Measurements from ENCODE around the gene NIT1. TPM values are rescaled to one million over a fixed set of nuclear protein-coding genes. Genes with fewer than 3 reads are reported as not detected.
A peak's percentile ranks its signal among the peaks of the same experiment; 100 is the strongest.
"Not testable (repeated sequence)": the region's sequence is repeated elsewhere in the genome, so short reads cannot be mapped to it uniquely, and the experiment has no call there.

Gene NIT1
- total RNA-seq, 1 donor from 2014 or later: 35.9 TPM

- Mint-ChIP-seq H3K27me3 (ENCODE audit: low read depth) (no peaks in the 10 kb centered on the region), H3K9me3 (no peaks in the 10 kb centered on the region)
- no peak for TF ChIP-seq CTCF (IDR thresholded peaks at IDR 0.05; ENCODE audit: unreplicated experiment)
These were observed 6.8 kb upstream of the NIT1 start for GRCh38 chr1:161111117-161111516.

GRCh38 chr1:161111527-161111926 is 6.4 kb upstream of the NIT1 start:
- no peaks in the 10 kb centered on the region for H3K27me3 Mint-ChIP-seq (ENCODE audit: low read depth)
- H3K27ac Mint-ChIP-seq: no peak overlapping the region
- no peaks in the 10 kb centered on the region for H3K9me3 Mint-ChIP-seq
- no peak for TF ChIP-seq CTCF (IDR thresholded peaks at IDR 0.05; ENCODE audit: unreplicated experiment)
- H3K36me3 Mint-ChIP-seq: peaks cover under 1% of the 10 kb centered on the region
- DNase-seq (ENCODE audit: low spot score in 2 of 2, unreplicated experiment in 2 of 2): no peak
- H3K4me3 Mint-ChIP-seq: no peak overlapping the region
- H3K4me1 Mint-ChIP-seq: no peaks in the 10 kb centered on the region

More at GRCh38 chr1:161111117-161111516, 6.8 kb upstream of the NIT1 start:
- no peaks in the 10 kb centered on the region for H3K4me1 Mint-ChIP-seq
- no peak for DNase-seq (ENCODE audit: low spot score in 2 of 2, unreplicated experiment in 2 of 2)
- H3K27ac Mint-ChIP-seq: no peak overlapping the region
- H3K36me3 Mint-ChIP-seq: peaks cover 2% of the 10 kb centered on the region
- H3K4me3 Mint-ChIP-seq: no peak overlapping the region

- no peak for TF ChIP-seq CTCF (IDR thresholded peaks at IDR 0.05; ENCODE audit: unreplicated experiment)
- H3K9me3 Mint-ChIP-seq: no peaks in the 10 kb centered on the region
- H3K4me3 Mint-ChIP-seq: no peak overlapping the region
- H3K4me1 Mint-ChIP-seq: peaks cover 11% of the 10 kb centered on the region
- no peak for DNase-seq (ENCODE audit: low spot score in 2 of 2, unreplicated experiment in 2 of 2)
- no peak overlapping the region for H3K27ac Mint-ChIP-seq
- no peaks in the 10 kb centered on the region for H3K36me3 Mint-ChIP-seq
- H3K27me3 Mint-ChIP-seq (ENCODE audit: low read depth): no peaks in the 10 kb centered on the region
These were observed 4.0 kb upstream of the NIT1 start for GRCh38 chr1:161113915-161114314.

- H3K9me3 Mint-ChIP-seq: no peaks in the 10 kb centered on the region
- H3K27ac Mint-ChIP-seq: no peak overlapping the region
- H3K36me3 Mint-ChIP-seq: no peaks in the 10 kb centered on the region
- H3K27me3 Mint-ChIP-seq (ENCODE audit: low read depth): no peaks in the 10 kb centered on the region
- H3K4me3 Mint-ChIP-seq: no peak overlapping the region
- no peak for DNase-seq (ENCODE audit: low spot score in 2 of 2, unreplicated experiment in 2 of 2)
- peaks cover 17% of the 10 kb centered on the region for H3K4me1 Mint-ChIP-seq
- TF ChIP-seq CTCF (IDR thresholded peaks at IDR 0.05; ENCODE audit: unreplicated experiment): no peak
These were observed 3.3 kb upstream of the NIT1 start for GRCh38 chr1:161114556-161114955.

- DNase-seq (ENCODE audit: low spot score in 2 of 2, unreplicated experiment in 2 of 2): no peak
- no peak overlapping the region for H3K27ac Mint-ChIP-seq
- no peak for TF ChIP-seq CTCF (IDR thresholded peaks at IDR 0.05; ENCODE audit: unreplicated experiment)
- no peak overlapping the region for H3K4me3 Mint-ChIP-seq
- H3K36me3 Mint-ChIP-seq: peaks cover 1% of the 10 kb centered on the region
- no peaks in the 10 kb centered on the region for H3K9me3 Mint-ChIP-seq
- H3K4me1 Mint-ChIP-seq: peaks cover 21% of the 10 kb centered on the region
- H3K27me3 Mint-ChIP-seq (ENCODE audit: low read depth): no peaks in the 10 kb centered on the region
These were observed 2.7 kb upstream of the NIT1 start for GRCh38 chr1:161115132-161115711.

- peak overlapping the region; percentile 42 for H3K4me3 Mint-ChIP-seq
- H3K27ac Mint-ChIP-seq; H3K36me3 Mint-ChIP-seq; H3K27me3 Mint-ChIP-seq (ENCODE audit: low read depth); H3K9me3 Mint-ChIP-seq; DNase-seq (ENCODE audit: low spot score in 2 of 2, unreplicated experiment in 2 of 2): not testable (repeated sequence)
- H3K4me1 Mint-ChIP-seq: peaks cover 21% of the 10 kb centered on the region
These were observed 1.9 kb upstream of the NIT1 start for GRCh38 chr1:161115961-161116360.

Data from mesothelial cell of epicardium (in vitro differentiated cells).